Mucosa of stomach (tissue), 1 donor: ENCODE measurements around the gene PDPK1.
A peak's percentile ranks its signal among the peaks of the same experiment; 100 is the strongest.

Source experiments
- H3K27me3 ChIP-seq: one replicate; pipeline ENCODE4 v1.7.0; 2013; ENCODE audit warnings: mild to moderate bottlenecking, low read length; ENCODE audit not compliant: control insufficient read depth, insufficient read depth
- H3K36me3 ChIP-seq: one replicate; pipeline ENCODE4 v1.7.0; 2013; ENCODE audit warnings: low read length; ENCODE audit not compliant: control insufficient read depth, insufficient read depth
- H3K4me1 ChIP-seq: one replicate; pipeline ENCODE4 v1.7.0; 2013; ENCODE audit warnings: mild to moderate bottlenecking, low read length; ENCODE audit not compliant: control insufficient read depth, insufficient read depth
- H3K4me3 ChIP-seq: one replicate; pipeline ENCODE4 v1.7.0; 2013; ENCODE audit warnings: low read length
- H3K9ac ChIP-seq: one replicate; pipeline ENCODE4 v1.7.0; 2013; ENCODE audit warnings: mild to moderate bottlenecking, low read length, moderate library complexity
- H3K9me3 ChIP-seq: one replicate; pipeline ENCODE4 v1.7.0; 2013; ENCODE audit warnings: mild to moderate bottlenecking, low read length, moderate library complexity; ENCODE audit not compliant: control insufficient read depth
- donor health status: Pancreatic carcinoma.

PDPK1 gene

DNA sequence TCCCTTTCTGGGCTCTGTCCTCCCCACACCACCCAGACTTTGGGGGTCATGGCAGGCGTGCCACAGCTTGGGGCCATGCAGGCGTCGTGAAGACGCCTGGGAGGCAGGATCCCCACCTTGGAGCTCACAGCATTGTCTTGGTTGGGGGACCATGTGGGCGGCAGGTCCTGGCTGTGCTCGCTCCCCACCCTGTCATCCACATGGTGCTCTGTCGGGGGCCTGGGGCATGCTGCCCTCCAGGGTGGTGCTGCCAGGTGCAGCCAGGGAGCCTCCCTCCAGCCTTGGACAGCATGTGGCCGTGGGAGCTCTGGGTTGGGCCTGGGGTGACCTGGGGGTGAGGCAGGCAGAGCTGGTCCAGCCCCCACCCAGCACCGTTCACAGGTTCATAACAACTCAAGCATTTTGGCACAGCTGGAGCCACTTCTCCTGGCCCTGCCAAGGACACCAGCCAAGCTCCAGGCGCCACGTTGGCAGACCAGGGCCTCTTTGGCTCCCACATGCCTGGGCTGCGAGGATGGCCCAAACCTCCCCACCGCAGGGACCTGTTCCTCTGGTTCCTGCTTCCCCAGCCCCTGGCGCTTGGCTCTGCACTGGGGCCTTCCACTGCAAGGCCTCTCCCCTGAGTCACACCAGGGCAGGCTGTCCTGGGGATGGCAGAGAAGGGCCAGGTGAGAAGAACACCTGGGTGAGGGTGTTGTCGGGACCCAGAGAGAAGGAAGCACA, 39.1 kb upstream of the PDPK1 start:
- Histone ChIP-seq H3K9ac (no peak overlapping the region), H3K9me3 (no peaks in the 10 kb centered on the region), H3K4me3 (no peak overlapping the region), H3K4me1 (peaks cover 22% of the 10 kb centered on the region), H3K27me3 (no peaks in the 10 kb centered on the region), H3K36me3 (no peaks in the 10 kb centered on the region)

DNA sequence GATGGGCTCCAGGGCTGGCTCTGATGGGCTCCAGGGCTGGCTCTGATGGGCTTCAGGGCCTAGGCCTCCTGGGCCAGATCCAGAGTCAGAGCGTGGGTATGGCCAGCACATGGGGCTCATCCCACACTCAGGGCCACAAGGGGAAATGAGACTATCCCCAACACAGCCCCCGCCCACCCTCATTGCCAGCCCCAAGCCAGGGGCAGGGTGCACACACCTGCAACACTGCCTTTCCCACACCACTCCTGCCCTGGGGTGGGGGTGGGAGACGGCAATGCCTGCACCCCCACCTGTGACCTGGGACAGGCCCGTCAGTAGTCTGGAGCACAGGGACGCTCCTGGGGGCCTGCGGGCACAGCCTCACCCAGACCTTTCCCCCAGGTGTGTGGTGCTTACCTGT, 38.4 kb upstream of the PDPK1 start:
- Histone ChIP-seq H3K9me3 (no peaks in the 10 kb centered on the region), H3K4me3 (no peak overlapping the region), H3K36me3 (no peaks in the 10 kb centered on the region), H3K4me1 (peaks cover 22% of the 10 kb centered on the region), H3K27me3 (no peaks in the 10 kb centered on the region), H3K9ac (no peak overlapping the region)

DNA sequence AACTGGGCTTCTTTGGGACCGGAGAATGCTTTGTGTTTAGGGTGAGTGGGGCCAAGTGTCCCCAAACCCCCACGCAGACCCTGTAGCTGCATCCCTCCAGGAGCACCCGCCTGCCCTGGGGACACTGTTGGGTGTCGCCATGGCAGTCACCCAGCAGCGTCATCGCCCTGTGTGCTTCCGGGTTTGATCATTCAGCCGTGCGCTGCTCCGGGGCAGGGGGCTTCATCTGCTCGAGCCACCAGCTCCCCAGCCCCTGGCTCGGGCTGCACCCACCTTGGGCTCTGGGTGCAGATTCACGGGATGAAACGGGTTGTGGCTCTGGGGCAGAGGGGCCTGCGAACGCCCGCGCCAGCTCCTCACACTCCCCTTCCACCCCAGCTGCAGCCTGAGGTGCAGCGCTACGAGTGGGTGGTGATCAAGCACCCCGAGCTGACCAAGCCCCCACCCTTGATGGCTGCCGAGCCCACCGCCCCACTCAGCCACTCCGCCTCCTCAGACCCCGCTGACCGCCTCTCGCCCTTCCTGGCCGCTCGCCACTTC, 37.9 kb upstream of the PDPK1 start:
- Histone ChIP-seq H3K4me3 (no peak overlapping the region), H3K36me3 (no peaks in the 10 kb centered on the region), H3K27me3 (no peaks in the 10 kb centered on the region), H3K9me3 (no peaks in the 10 kb centered on the region), H3K4me1 (peaks cover 22% of the 10 kb centered on the region), H3K9ac (no peak overlapping the region)

DNA sequence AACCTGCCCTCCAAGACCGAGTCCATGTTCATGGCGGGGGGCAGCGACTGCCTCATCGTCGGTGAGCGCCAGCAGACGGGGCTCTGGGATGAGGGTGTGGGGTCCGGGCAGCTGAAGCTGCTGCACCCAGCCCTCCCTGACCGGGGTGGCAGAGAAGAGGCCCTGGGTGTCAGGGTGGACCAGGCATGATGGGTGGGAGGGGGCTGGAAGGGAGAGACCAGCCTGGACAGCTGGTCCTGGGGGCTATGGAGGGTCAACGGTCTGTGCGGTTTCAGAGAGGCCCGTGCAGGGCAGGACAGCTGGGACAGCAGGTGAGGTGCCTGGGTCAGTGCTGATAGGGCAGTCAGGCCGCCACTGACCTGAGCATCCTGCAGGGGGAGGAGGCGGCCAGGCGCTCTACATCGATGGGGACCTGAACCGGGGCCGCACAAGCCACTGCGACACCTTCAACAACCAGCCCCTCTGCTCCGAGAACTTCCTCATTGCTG, 37.3 kb upstream of the PDPK1 start:
- H3K4me3 ChIP-seq, result no peak overlapping the region
- no peak overlapping the region for H3K9ac ChIP-seq
- H3K9me3 ChIP-seq, result no peaks in the 10 kb centered on the region
- H3K27me3 ChIP-seq, result no peaks in the 10 kb centered on the region
- peaks cover 22% of the 10 kb centered on the region for H3K4me1 ChIP-seq
- H3K36me3 ChIP-seq, result no peaks in the 10 kb centered on the region

DNA sequence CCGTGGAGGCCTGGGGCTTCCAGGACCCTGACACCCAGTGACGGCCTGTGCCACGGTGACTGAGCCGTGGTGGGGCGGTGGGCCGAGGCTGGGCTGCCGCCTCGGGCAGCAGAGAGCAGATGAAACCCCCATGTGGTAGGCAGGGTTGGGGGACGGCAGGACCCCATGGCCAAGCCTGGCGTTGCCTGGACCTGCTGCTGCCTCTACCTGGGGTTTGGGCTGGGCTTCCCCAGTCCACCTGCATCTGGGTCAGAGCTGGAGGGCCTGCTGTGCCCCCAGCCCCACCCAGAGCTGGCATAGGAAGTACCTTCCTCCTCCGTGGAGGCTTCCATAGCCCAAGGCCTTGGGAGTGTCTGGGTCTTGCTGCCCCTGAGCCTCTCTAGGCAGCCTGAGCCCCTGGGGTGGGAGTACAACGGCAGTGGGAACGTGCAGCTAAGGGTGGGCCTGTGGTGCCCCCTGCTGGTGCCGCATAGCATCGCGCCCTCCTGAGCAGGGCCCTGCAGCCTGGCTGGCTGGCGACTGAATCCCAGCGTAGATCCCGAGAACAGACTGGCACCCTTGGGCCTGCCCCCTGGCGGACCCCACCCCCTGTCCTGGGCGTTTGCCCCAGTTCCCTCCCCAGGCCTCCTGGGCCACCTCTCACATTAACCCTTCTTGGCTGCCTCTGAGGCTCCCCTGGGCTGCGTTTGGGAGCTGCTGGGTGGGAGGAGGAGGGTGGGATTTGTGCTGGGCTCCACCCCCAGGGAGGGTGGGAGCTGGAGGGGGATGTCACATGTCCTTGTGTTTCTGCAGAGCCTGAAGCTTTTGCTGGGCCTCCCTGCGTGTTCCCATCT, 36.7 kb upstream of the PDPK1 start:
- Histone ChIP-seq H3K4me3 (no peak overlapping the region), H3K9ac (peak overlapping the region; percentile 43), H3K9me3 (no peaks in the 10 kb centered on the region), H3K4me1 (peaks cover 22% of the 10 kb centered on the region), H3K36me3 (no peaks in the 10 kb centered on the region), H3K27me3 (no peaks in the 10 kb centered on the region)

DNA sequence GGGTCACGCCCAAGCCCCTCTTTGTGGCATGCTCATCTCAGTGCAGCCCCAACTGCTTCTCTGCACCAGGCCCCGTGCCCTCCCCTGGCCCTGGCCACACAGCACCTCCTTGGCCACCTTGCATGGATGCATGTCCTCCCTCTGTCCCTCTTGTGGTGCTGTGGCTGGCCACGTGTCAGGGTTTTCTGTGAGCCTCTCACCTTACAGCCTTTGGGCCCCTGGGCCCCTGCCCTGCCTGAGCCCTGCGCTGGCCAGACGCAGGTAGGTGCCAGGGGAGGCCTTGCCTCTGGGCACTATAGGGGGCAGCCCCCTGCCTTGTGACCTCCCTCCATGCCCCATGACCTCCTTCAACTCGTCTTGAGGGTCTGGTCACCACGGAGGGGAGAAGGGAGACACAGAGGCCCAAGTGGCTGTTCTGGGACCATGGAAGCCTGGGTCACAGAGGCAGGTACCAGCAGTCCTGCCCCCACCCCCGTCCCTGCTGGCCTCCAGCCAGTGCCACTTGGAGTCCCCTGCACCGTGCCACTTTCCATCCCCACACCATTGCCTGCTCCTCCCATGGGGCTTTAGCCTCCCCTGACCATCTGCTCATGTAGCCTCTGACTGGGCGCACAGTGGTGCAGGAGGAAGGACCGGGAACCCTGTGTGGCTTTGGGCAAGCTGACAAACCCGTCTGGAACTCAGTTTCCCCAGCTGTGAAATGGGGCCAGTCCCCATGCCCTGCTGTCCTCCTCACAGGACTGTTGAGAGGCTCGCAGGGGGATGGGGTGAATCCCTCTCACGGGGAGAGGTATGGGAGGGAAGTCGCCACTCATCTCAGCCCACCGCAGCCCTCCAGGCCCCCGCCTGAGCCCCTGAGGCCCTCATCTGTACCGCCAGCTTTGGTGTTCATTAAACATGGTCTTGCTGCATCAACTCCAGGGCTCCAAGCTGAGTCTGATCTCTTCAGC, 35.6 kb upstream of the PDPK1 start:
- H3K4me3 ChIP-seq, result no peak overlapping the region
- H3K36me3 ChIP-seq, result no peaks in the 10 kb centered on the region
- no peak overlapping the region for H3K9ac ChIP-seq
- no peaks in the 10 kb centered on the region for H3K9me3 ChIP-seq
- H3K27me3 ChIP-seq, result no peaks in the 10 kb centered on the region
- peaks cover 21% of the 10 kb centered on the region for H3K4me1 ChIP-seq

DNA sequence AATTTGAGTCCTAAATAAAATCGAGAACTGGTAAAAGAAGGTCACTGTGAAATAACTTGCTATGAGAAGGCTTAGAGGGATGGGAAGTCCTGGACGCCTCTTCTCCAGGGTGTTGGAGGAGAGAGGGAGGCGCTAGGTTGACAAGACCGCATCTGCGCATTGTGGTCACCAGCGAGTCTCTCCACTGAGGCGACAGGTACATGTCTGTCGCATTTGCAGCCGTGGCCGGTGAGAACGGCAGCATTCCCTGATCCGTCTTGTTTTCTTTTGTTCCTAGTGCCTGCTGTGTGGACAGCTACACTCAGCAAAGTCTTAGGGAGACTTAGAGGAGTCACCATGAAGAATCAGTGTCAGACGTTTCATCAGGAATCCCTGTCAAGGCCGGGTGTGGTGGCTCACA, 32.1 kb upstream of the PDPK1 start:
- Histone ChIP-seq H3K9ac (no peak overlapping the region), H3K4me1 (peaks cover 11% of the 10 kb centered on the region), H3K36me3 (no peaks in the 10 kb centered on the region), H3K27me3 (no peaks in the 10 kb centered on the region), H3K9me3 (no peaks in the 10 kb centered on the region), H3K4me3 (no peak overlapping the region)

DNA sequence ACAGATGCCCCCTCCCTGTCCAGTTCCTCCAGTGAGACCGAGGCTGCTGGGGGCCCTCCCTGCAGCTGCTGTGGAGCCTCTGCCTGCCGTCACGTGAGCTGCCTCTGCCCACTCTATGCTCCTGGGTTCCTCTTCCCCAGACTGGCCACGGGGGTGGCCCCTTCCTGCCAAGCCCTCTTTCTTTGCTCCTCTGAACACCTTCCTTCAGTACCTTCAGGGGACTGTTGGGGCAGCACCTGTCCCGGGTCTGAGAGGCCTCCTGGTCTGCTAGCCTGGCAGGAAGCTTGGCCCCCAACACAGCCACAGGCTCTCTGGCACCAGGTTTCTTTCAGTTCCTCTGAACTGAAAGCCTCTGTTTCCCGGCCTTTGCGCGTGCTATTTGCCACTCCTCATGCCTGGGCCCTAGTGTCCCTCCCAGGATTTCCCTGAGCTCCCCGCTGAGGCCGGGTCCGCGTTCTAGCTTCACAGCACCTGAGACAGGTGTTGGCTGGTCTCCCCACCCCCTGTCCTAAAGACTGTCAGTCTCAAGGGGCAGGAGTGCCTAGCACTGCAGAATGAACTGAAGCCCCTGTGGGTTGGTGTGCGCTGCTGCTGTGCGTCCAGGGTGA, 30.7 kb upstream of the PDPK1 start:
- no peak overlapping the region for H3K9ac ChIP-seq
- H3K9me3 ChIP-seq, result no peaks in the 10 kb centered on the region
- H3K27me3 ChIP-seq, result no peaks in the 10 kb centered on the region
- no peaks in the 10 kb centered on the region for H3K36me3 ChIP-seq
- peaks cover 14% of the 10 kb centered on the region for H3K4me1 ChIP-seq
- H3K4me3 ChIP-seq, result no peak overlapping the region

DNA sequence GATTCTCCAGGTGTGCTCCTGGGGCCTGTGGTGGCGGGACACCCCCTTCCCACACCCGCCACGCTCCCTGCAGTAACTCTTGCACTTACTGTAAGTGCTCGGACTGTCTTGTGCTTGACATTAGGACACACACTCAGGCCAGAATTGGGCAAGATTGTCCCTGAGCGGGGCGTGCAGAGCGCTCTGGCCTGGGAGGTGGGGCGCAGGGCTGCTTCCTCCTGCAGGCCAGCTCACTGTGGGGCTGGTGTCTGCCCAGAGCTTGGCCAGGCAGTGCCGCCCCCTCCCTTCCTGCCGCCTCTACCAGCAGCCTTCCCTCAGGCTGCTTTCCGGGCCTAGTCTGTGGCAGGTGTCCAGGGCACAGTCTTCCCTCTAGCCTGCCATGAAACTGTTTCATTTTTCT, 30.2 kb upstream of the PDPK1 start:
- H3K4me1 ChIP-seq, result peaks cover 14% of the 10 kb centered on the region
- no peak overlapping the region for H3K4me3 ChIP-seq
- no peaks in the 10 kb centered on the region for H3K9me3 ChIP-seq
- no peak overlapping the region for H3K9ac ChIP-seq
- H3K36me3 ChIP-seq, result no peaks in the 10 kb centered on the region
- H3K27me3 ChIP-seq, result no peaks in the 10 kb centered on the region

DNA sequence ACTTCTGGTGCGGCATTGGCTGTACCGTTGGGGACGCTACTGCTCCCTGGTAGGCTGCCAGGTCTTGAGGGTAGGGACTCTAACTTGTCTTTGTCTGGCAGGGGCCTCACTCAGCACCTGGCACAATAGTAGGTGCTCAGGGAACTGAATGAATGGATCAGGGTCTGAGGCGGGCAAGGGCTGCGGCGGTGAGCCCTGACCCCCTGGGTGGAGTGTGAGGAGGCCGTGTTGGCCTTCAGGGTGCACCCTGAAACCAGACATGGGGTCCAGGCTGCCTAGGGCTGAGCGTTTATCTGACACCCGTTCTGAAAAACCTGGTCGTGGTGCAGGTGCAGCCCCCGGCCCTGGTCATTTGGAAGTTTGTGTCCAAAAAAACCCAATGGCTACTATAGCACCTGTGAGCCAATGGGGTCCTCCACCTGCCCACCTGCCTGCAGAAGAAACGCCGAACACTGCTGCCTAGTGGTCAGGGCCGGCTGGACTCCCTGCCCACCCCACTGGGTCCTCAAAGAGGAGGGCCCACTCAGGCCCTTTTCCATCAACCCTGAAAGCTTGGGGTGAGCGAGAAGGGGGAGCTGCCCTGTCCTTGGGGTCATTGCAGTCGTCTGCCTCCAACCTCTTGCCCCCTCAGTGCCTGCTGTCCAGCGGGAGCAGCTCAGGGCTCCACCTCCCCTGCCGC, 29.0 kb upstream of the PDPK1 start:
- Histone ChIP-seq H3K9me3 (no peaks in the 10 kb centered on the region), H3K36me3 (no peaks in the 10 kb centered on the region), H3K4me1 (peaks cover 17% of the 10 kb centered on the region), H3K9ac (no peak overlapping the region), H3K4me3 (no peak overlapping the region), H3K27me3 (peaks cover 3% of the 10 kb centered on the region)
